Peyer's patch (tissue), 4 donors: Measurements from ENCODE around the gene ZBTB7B. TPM values are rescaled to one million over a fixed set of nuclear protein-coding genes. Genes with fewer than 3 reads are reported as not detected.

Experiments
- DNase-seq, 3 donors: peaks; one replicate each; pipeline ENCODE4 v3.0.0-alpha.2; 2017 to 2019
- H3K27ac ChIP-seq, 4 donors: fragments of 200-600 bp; sonication (generic); one replicate each; pipeline ENCODE4 v1.5.1; 2016 to 2019
- H3K27me3 ChIP-seq, 2 donors: fragments of 200-600 bp; sonication (generic); one replicate each; pipeline ENCODE4 v1.5.1; 2019
- H3K36me3 ChIP-seq, 3 donors: fragments of 200-600 bp; sonication (generic); one replicate each; pipeline ENCODE4 v1.5.1; 2016 to 2019
- H3K4me1 ChIP-seq, 4 donors: fragments of 200-600 bp; sonication (generic); one replicate each; pipeline ENCODE4 v1.5.1; 2016 to 2019
- H3K4me3 ChIP-seq, 4 donors: fragments of 200-600 bp; sonication (generic); 1 replicate in 3 of 4; 2 replicates in 1 of 4; pipeline ENCODE4 v1.5.1; 2016 to 2019; ENCODE audit warnings: mild to moderate bottlenecking in 1 of 4
- H3K9me3 ChIP-seq, 4 donors: fragments of 200-600 bp; sonication (generic); one replicate each; pipeline ENCODE4 v1.5.1; 2016 to 2019; ENCODE audit warnings: mild to moderate bottlenecking in 1 of 4
- POLR2A ChIP-seq, 2 donors: fragments of 450-650 bp; IDR thresholded peaks; one replicate each; pipeline ENCODE4 v1.5.1; 2017; ENCODE audit warnings: antibody characterized with exemption in 2 of 2, mild to moderate bottlenecking in 2 of 2, moderate library complexity in 2 of 2
- total RNA-seq, 4 donors: library from RNA; depleted of rRNA; stranded (reverse); fragments of >200 nt; gene quantifications; one replicate each; pipeline ENCODE4 v1.1.0, GENCODE V29; 2016
- TF ChIP-seq, protein P1 (sequence below), 6 experiments: fragments of 450-650 bp in 4 of 6; fragments of 200-600 bp in 2 of 6; sonication (generic) in 1 of 6; IDR thresholded peaks; one replicate each; pipeline ENCODE4 v1.5.1; 2017 to 2019; ENCODE audit warnings: antibody characterized with exemption in 6 of 6, mild to moderate bottlenecking in 3 of 6, moderate library complexity in 1 of 6

ZBTB7B gene
- total RNA-seq, 4 donors from 2014 or later, result 35.5 to 412 (median 346) TPM

DNA sequence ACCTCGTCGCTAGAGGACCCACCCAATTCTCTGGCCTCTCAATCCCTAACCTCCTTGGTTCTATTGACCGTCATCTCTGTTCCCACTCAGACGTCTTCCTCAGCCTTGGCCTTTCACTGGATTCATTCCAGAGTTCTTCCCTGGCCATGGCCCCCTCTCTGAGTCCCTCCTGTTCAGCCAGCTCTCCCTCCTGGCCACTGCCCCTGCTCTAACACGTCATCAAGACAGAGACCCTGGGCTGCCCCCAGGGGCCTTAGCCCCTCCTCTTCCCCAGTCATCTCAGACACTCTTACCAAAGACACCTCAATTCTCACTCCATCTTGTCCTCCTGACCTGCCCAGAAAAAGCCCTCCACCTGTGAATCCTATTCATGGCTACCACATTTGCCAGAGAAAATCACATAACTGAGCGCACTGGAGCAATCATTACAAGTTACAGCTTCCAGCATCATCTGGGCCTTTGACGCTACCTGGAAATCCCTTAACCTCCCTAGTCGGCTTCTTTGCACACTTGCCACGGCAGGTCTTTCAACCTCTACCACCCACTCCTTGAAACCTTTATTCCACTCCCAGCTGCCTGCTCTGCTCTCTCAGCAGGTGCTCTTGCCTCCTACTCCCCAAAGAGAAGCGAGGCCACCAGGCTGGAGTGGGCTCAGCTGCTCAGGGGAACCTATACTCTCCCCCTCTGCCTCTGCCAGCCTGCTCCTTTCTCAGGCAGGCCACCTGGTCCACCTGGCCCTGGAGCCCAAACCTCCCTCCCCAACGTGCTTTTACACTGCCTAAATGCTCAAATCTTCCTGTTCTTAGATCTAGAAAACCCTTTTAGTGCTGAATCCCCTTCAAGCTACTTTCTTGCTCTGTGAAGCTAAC is 17.0 kb downstream of the ZBTB7B start:
- Histone ChIP-seq H3K36me3 (peaks cover 0 to 32% (median 0%) of the 10 kb centered on the region in 3 donors), H3K4me3 (no peak overlapping the region), H3K27me3 (no peaks in the 10 kb centered on the region), H3K4me1 (peaks cover 0 to 40% (median 24%) of the 10 kb centered on the region in 4 donors), H3K9me3 (no peaks in the 10 kb centered on the region), H3K27ac (peak overlapping the region in 1 of 4 donors; percentile 99)
- TF ChIP-seq, protein P1, sequence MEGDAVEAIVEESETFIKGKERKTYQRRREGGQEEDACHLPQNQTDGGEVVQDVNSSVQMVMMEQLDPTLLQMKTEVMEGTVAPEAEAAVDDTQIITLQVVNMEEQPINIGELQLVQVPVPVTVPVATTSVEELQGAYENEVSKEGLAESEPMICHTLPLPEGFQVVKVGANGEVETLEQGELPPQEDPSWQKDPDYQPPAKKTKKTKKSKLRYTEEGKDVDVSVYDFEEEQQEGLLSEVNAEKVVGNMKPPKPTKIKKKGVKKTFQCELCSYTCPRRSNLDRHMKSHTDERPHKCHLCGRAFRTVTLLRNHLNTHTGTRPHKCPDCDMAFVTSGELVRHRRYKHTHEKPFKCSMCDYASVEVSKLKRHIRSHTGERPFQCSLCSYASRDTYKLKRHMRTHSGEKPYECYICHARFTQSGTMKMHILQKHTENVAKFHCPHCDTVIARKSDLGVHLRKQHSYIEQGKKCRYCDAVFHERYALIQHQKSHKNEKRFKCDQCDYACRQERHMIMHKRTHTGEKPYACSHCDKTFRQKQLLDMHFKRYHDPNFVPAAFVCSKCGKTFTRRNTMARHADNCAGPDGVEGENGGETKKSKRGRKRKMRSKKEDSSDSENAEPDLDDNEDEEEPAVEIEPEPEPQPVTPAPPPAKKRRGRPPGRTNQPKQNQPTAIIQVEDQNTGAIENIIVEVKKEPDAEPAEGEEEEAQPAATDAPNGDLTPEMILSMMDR (IDR thresholded peaks at IDR 0.05), result no peak
- no peak for TF ChIP-seq POLR2A (IDR thresholded peaks at IDR 0.05)
- no peak for DNase-seq

DNA sequence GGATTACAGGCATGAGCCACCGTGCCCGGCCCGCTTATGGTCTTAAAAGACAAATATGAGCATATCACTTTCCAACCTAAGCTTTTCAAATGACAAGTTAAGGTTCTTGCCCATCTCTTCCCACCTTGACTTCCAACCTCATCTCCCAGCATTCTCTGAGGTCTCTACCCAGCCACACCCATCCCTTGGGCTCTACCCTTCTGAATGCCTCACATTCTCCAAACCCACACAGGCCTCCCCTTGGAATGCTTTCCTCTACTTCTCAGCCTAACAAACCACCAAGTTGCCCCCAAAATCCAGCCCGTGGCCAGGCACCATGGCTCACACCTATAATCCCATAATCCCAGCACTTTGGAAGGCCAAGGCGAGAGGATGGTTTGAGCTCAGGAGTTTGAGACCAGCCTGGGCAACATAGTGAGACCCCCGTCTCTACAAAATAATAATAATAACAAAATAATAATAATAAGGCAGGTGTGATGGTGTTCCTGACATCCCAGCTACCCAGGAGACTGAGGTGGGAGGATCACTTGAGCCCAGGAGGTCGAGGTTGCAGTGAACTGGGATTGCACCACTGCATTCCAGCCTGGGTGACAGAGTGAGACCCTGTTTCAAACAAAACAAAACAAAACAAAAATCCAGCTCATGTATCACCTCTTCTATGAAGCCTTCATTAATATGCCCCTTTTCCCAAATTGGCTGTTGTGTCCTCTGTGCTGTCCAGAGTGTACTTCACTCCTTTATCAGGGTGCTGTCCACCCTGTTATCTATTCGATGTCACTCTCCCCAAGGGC is 19.7 kb downstream of the ZBTB7B start:
- H3K36me3 ChIP-seq, result peaks cover 0 to 12% (median 0%) of the 10 kb centered on the region in 3 donors
- DNase-seq, result no peak
- H3K4me1 ChIP-seq, result peaks cover 0 to 17% (median 9%) of the 10 kb centered on the region in 4 donors
- no peaks in the 10 kb centered on the region for H3K27me3 ChIP-seq
- peak overlapping the region in 2 of 4 donors; percentile 52 to 72 for H3K27ac ChIP-seq
- no peak overlapping the region for H3K4me3 ChIP-seq
- no peak for TF ChIP-seq POLR2A (IDR thresholded peaks at IDR 0.05)
- TF ChIP-seq, protein P1 (IDR thresholded peaks at IDR 0.05), result no peak
- no peaks in the 10 kb centered on the region for H3K9me3 ChIP-seq

DNA sequence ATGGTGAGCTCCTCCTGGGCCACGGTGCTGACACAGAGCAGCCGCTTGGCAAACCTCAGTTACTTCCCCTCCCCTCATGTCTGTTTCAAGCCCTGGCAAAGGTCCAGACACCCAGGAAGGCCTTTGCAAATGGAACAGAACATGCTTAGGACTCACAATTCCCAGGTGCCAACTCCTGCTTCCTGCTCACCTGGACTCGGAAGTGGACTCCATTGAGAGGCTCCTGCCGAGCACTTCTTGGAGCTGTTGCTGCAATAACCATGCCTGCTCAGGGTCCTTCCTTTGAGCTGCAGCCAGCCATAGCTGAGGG is 20.3 kb downstream of the ZBTB7B start:
- Histone ChIP-seq H3K4me1 (peaks cover 0 to 13% (median 4%) of the 10 kb centered on the region in 4 donors), H3K4me3 (no peak overlapping the region), H3K27me3 (no peaks in the 10 kb centered on the region), H3K9me3 (no peaks in the 10 kb centered on the region), H3K27ac (peak overlapping the region in 2 of 4 donors; percentile 52 to 72), H3K36me3 (peaks cover 0 to 9% (median 0%) of the 10 kb centered on the region in 3 donors)
- peak in 2 of 3 donors; percentile 70 to 72 for DNase-seq
- TF ChIP-seq POLR2A (IDR thresholded peaks at IDR 0.05), result peak in 1 of 2 donors; percentile 19
- TF ChIP-seq, protein P1 (IDR thresholded peaks at IDR 0.05), result no peak

DNA sequence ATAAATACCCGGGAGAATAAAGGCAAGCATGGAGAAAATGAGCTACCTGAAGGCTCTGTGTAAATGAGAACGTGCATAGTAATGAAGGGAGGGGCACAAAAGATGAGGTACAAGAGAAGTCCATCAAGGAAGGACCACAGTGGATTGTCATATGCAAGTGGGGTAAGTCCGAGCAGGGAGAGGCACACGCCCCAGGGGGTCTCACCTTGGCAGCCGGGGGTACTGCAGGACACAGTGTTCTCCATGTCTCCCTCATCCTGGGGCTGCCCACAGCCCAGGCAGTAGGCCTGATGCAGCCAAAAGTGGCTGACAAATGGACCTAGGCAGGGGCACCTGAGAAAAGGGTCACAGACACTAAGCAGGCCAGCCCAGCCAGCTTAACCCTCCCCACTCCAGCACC is 21.0 kb downstream of the ZBTB7B start:
- Histone ChIP-seq H3K27me3 (no peaks in the 10 kb centered on the region), H3K4me1 (peaks cover 0 to 6% (median 0%) of the 10 kb centered on the region in 4 donors), H3K4me3 (no peak overlapping the region), H3K9me3 (no peaks in the 10 kb centered on the region), H3K27ac (peak overlapping the region in 1 of 4 donors; percentile 72), H3K36me3 (peaks cover 0 to 2% (median 0%) of the 10 kb centered on the region in 3 donors)
- no peak for DNase-seq
- TF ChIP-seq POLR2A (IDR thresholded peaks at IDR 0.05), result no peak
- TF ChIP-seq, protein P1 (IDR thresholded peaks at IDR 0.05), result no peak

DNA sequence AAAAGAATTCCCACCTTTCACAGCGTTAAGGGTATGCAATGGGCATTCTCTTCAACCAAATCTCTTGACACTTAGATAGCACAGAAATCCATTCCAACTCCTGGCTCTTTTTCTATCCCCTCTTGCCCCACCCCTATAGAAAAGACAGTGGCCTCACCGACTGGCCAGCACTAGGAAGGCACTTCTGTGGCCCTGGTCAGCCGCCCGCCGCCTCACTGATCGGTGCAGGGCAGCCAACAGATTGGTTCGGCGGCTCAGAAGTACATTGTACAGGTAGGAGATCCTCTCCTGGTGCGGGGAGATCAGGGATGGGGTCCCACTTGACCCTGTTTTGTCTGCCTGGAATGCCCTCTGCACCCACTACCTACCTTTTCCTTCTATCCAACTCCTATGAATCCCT is 21.7 kb downstream of the ZBTB7B start:
- Histone ChIP-seq H3K4me1 (peaks cover 0 to 5% (median 0%) of the 10 kb centered on the region in 4 donors), H3K27ac (no peak overlapping the region), H3K4me3 (no peak overlapping the region), H3K36me3 (no peaks in the 10 kb centered on the region), H3K9me3 (no peaks in the 10 kb centered on the region), H3K27me3 (no peaks in the 10 kb centered on the region)
- TF ChIP-seq POLR2A (IDR thresholded peaks at IDR 0.05), result no peak
- TF ChIP-seq, protein P1 (IDR thresholded peaks at IDR 0.05), result no peak
- DNase-seq, result no peak
